HG03196 (cell line): ENCODE data around the gene ISY1.
A peak's percentile ranks its signal among the peaks of the same experiment; 100 is the strongest.
"Not testable (repeated sequence)": the region's sequence is repeated elsewhere in the genome, so short reads cannot be mapped to it uniquely, and the experiment has no call there.

ENCODE experiments used
- ATAC-seq: cut with Tn5 transposase; IDR thresholded peaks from one replicate; pipeline ENCODE4 v1.9.1; 2021; ENCODE audit not compliant: unreplicated experiment

ISY1 gene

DNA sequence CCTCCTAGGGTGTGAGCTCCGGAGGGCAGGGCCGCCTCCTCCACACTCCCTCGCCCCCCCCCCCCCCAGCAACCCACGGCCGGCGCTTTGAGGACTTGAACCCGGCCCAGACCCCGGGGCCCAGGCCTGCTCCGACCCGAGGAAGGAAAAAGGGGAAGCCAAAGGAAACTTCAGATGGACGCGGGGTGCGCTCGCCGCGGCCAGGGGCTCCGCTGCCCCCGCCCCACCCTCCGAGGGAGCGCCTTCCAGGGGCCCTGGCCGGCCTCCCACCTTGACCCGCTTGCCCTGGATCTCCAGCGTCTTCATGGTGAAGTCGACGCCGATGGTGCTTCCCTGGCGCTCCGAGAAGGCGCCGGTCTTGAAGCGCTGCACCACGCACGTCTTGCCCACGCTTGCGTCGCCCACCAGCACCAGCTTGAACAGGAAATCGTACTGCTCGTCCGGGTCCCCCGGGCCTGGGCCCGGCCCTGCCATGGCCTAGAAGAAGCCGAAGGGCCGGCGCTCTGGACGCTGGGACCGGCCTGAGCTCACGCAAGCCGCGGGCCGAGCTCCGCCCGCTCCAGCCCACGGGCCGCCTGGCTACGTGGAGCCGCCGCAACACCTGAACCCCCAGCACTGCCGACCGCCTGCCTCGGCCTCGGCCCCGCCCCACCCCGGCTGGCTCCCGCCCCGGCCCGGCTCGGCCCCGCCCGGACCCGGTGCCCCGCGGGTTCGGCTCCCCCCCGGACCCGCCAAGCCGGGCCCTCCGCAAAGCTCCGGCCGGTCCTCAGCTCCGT, 39.7 kb downstream of the ISY1 start:
- ATAC-seq, result peak; percentile 11

DNA sequence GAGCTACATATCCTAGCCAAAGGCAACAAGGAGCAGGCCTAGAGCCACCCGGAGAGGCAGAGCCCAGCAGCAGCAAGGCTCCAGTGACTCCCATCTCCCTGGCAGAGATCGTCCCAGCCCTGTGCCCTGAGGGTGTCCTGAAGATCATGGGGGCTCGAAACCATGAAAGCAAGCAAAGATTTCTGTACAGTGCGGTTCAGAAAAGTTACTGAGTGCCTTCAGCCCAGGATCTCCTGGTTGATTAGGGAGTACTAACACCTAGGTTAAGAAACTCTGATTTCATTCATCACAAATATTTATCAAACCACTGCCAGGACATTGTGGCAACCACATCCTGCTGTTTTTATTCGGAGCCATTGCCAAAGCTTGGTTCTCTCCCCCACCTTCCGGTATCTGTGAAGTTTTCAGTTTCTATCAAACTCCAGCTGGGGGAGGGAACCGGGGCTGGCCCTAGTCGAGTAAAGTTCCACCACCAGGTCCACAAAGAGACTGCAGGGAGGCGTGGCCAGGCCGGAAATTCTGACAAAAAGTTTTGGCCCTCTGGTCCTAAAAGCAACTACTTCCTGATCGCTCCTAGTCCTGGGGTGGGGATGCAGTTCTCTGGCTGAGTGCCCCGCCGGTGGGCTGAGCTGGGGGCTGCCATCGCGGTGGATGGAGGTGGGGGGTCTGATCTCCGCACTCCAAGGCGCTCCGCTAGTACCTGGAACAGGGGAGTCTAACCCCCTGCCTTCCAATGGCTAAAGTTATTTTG, 40.4 kb downstream of the ISY1 start:
- peak; percentile 73 for ATAC-seq

DNA sequence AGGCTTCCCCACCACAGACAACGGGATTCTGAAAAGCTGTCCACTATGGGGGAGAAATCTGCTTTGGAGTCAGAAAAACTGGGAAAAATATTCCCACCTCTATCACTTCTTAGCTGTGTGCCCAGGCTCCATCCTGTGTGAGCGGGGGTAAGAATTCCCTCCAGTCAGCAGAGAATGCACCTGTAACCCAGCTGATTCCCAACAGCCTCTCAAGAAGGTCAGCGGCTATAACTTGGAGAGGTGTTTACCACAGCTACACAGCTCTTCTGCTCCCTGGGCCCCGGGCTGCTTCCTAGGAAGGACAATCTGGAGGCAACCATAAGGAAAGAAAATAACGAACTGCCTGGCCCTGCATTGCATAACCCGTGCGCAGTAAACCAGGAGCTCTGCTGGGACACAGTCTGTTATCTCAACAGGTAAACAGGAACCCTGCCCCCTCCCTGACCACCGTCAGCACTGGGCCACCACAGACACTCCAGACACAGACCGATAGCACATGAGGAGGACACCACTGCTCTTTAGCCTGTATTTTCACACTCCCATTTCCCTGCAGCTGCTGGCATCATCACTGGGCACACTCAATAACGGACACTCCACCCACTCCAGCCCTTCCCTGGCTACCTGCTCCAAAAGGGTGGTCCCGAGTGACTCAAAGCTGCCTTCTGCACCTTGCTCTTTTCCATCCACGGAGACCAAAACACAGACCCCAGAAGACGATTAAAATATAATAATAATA, 41.3 kb downstream of the ISY1 start:
- no peak for ATAC-seq

DNA sequence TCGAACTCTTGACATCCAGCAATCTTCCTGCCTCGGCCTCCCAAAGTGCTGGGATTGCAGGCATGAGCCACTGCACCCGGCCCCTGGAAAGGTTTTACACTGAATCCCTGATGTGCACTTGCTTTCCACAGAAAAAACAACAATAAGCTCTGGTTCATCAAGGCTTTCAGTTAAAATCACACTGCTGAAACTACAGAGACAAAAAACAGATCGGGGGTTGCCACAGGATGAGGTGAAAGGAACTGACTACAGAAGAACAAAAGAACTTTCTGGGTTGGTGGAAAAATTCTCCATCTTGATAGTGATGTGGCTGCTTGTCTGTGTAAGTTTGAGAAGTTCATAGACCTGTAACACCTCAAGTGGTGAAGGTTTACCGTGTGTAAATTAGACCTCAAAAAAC, 42.1 kb downstream of the ISY1 start:
- ATAC-seq, result no peak

DNA sequence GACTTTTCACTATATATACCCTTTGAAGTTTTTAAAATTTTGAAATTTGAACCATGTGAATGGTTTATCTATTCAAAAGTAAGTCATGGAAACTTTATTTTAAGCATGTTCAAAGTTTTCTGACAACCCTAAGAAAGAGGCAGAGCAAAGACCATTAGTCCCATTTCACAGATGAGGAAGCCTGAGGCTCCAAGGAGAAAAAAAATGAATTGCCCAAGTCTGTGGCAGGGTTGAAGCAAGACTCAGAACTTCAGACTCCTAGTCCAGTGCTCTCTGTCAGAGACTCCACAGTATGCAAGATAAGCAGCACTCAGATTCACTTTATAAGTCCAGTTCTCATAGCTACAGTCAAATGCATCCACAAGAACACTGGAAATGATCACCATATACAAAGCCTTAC, 43.7 kb downstream of the ISY1 start:
- no peak for ATAC-seq

DNA sequence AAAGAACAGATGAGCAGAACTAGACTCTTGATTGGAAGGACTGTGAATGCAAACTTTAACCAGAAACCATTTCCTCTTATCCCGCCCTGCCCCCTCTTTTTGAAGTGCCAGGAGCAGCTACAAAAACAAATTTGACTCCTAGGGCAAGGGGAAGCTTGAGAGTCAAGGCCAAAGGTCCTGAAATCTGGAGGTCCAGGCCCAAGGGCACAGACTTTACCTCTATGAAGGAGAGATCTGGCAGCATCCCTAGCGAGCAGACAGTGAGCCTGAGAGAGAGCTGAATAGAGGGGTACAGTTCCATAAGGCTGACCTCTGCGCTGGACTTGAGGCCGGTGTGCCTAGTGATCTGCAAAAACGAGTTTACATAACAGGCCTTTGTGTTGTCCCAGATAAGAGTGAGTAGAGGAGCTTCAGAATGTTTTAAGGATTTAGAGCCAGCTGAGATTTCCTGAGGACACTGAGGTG, 44.3 kb downstream of the ISY1 start:
- ATAC-seq, result no peak

DNA sequence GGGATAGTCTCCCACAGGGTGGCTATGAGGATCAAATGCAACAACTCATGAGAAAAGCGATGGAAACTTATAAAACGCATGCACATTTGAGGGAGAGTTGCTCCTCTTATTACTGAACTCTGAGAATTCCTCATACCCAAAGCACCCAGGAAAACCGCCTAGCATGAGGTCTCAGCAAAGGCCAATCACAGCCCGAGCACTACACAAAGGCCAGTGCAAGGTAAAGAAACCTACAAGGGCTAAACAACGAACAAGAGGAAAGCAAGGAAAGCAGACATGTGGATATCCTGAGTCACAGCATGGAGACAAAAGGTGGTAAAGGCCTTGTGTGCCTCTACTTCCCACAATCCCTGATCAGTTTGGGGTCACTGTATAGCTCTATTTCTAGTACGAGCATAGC, 46.4 kb downstream of the ISY1 start:
- no peak for ATAC-seq

DNA sequence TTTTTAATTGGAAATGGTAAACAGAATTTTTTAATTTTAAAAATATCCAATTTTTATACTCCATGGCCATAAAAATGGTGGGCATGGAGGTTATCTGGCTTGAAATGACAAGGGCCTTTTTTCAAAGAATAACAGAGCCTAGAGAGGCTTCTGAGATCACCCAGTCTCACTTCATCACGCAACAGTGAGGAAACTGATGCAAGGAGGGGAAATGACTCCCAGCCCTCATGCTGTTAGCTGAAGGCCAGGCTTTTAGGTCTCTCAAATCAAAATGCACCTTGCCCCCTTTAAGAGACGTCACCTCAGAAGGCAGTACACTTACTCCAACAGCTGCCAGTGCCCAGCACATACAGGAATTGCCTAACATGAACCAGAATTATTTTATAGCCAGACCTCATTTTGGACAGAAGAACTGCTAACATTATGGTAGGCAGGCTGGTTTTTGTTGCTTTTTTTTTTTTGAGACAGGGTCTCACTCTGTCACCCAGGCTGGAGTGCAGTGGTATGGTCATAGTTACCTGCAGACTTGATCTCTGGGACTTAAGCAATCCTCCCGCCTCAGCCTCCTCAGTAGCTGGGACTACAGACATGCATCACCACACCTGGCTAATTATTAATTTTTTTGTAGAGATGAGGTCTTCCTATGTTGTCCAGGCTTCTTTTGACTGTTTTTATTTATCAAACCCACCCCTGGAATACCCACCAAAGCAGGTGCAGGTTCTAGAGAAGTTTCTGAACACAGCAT, 48.4 kb downstream of the ISY1 start:
- ATAC-seq, result no peak

DNA sequence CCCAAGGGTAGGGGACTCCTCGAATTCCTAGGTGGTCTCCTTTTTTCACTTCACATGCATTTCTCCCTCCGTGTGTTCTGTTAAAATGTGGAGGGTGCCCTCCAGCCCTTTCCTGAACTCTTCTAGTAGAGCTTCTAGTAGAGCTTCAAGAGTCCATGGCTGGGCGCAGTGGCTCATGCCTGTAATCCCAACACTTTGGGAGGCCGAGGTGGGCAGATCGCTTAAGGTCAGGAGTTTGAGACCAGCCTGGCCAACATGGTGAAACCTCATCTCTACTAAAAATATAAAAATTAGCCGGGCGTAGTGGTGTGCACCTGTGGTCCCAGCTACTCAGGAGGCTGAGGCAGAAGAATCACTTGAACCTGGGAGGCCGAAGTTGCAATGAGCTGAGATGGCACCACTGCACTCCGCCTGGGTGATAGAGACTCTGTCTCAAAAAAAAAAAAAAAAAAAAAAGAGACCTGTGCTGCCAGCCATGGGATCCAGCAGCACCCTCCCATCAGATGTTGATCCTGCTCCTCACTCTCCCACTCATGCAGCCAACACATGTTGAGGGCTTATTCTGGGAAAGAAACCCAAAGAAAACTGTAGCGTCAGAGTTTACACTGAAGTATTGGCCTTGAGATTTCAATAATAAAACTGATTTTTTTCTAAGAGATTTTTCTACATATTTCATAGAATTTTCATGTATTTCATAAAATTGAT, 49.6 kb downstream of the ISY1 start:
- ATAC-seq, result not testable (repeated sequence)

DNA sequence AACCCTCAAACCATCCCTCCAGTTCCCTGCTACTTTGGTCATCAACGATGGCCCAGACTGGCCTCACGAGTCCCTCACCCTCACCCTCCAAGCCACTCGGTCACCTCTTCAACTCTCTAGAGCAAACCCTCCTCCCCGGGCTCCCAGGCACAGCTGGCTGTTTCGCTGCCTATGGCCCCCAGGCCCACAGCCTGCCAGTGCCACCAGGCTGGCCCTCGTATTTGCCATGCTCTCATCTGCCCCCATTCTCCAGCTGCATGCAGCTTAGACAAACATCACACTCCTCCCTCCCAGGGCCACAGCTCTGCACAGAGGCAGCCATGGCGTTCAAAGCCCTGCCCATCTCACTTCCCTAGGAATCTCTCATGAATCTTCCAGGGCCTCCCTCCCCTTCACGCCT, 53.1 kb downstream of the ISY1 start:
- ATAC-seq, result no peak

DNA sequence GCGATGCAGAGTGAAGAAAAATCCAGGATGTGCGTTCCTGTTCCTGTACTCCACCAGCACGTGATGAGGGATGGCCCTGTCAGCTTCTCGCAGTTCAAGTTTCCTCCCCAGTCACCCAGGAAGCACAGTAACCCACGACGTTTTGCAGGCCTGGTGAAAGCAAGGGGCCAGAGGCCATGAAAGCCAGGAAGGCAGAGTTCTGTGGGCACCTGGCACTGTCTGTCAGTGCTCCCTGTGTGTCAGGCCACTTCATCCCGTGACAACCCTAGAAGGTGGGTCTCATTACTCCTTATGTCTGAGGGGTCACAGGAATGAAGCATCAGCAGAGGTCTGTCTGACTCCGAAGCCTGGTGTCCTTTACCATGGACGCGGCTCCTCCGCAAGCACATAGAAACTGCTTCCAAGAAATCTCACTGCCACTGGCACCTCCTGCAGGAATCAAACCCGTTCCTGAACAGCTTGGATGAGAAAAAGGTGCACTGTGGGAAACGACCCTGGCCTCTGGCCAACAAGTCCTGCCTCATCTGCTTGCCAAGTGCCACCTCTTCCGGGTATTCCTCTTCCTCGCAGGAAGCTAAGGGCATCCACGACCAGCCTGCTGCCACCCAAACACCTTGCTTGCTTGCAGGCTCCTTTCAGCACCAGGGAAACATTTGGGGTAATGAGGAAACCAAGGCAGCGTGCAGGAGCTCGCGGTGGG, 53.8 kb downstream of the ISY1 start:
- ATAC-seq, result no peak

DNA sequence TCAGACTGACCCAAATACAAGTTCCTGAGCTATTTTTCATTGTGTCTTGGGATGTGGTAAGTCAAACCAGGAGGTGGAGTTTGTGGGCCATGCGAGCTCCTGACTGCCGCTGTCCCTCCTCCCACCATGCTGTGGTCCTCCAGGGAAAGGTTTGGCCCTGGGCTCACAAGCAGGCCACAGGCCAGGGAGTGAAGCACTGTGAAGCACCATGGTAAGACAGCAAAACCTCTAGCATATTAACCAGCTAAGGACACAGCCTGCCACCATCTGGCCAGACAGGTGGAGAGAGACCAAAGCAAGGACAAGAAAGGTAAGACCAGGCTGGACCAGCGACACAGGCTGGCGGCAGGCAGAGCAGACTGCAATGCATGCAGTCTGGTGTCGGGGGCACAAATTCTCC, 54.5 kb downstream of the ISY1 start:
- ATAC-seq, result no peak

DNA sequence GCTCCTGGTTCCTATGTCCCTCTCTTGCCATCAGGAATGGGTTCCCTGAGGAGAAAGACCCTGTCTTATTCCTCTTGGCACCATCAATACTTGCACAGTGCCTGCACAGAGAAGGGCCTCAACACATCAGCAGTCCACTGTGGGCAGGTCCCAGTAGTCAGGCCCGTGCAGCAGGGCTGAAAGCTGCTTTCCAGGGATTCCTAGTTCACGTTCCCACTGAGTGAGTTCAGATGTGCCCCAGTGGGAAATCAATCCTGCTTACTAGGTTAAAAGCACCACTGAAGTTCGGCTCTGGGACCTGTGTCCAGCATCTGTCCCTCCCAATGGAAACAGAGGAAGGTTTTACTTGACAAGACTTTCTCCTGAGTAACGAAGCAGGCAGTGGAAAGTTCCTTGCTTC, 55.0 kb downstream of the ISY1 start:
- no peak for ATAC-seq

DNA sequence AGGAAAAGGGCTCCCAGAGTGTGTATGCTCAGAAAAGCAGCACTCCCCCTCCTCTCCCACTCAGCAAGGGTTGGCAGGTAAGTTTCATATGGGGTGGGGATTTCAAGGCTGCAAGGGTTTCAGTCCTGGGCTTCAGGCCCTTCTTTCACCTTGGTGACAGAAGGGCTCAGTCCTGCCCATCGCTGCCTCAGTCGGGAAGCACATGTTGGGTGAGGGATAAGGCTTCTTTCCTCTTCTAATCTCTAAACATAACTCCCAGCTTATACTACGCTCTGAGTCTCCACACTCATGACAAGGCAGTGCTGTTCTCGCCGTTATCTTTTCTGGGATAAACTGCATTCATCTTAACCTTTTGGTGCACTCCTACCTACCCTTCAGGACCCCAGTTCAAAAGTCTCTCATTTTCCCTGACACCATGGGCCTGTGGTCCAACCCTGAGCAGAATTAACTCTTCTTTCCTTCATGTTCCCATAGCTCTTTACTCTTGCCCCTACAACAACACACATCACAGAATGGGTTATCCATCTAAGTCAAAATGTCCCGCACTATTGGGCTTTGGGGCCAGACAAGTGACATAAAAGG, 56.3 kb downstream of the ISY1 start:
- ATAC-seq, result no peak

DNA sequence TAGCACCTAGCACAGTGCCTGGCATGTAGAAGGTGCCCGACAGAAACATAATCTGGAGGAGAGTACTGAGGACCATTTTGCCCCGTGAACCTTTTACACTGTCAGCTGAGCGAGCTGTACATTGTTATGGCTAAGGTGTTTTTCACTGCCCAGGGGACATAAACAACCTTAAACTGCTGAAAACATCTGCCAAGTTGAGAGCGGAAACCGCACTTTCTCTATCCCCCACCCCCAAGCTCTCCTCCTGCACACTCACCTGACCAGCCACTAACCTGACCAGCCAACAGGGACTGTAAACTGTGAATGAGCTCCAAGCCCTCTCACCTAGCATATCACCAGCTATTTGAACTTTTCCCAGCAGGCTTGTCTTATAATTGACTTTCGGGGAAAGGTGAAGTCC, 56.8 kb downstream of the ISY1 start:
- no peak for ATAC-seq

DNA sequence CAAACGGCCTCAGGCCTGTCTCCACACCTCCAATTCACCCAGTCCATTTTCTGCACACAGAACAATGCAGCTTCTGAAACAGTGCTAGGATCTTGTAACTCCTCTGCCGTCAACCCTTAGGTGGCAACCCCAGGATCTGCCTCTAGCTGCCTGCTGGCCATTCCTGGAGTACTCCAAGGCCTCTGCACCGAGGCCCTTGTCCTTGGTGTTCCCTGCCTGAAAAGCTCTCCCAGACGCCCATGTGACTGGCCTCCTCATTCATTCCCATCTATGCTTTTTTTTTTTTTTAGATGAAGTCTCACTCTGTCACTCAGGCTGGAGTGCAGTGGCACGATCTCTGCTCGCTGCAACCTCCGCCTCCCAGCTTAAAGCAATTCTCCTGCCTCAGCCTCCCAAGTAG, 57.6 kb downstream of the ISY1 start:
- no peak for ATAC-seq

DNA sequence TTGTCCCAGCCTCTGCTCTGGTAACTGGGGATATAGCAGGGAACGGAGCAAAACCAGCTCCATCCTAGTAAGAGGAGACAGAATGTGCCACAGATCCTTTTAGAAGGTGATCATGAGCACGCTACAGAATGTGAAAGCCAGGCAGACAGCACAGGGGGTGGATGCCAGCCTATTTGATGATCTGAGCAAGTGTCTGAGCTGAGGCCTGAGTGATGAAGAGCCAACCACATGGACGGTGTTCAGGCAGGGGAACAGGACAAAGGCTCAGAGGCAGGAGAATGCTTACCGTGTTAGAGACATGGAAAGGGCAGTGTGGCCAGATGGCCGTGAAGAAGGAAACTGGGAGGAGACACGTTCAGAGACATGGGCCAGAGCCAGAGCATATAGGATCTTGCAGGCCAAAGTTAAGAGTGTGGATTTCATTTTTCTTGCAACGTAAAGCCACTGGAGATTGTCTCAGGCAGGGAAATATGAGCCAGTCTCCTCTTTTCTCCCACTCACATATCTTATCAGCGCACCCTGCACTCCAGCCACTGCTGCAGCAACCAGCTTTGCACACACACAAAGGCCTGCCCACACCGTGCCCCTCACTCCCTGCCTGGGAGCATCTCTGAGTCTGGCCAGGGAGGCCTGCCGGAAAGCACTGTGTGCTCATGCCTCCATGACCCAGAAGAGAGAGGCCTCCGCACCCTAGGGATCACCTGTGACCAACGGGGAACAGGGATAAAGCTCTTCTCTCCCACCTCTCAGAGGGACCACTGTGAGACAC, 59.3 kb downstream of the ISY1 start:
- ATAC-seq, result no peak

DNA sequence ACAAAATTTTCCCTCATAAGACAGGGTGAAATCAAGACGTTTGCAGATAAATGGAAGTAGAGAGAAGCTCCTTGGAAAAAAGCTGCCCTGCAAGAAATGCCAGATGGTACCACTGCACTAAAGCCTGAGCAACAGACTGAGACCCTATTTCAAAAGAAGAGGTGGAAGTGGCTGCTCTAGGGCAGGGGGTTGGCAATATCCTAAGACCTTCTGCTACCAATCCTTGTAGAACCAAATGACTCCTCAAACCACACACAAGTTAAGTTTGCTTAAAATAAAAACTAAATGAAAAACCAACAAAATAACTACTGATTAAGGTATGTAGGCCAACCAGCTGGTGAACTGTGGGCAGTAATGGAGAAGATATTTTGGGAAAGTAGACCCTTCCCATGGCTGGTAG, 60.6 kb downstream of the ISY1 start:
- no peak for ATAC-seq

DNA sequence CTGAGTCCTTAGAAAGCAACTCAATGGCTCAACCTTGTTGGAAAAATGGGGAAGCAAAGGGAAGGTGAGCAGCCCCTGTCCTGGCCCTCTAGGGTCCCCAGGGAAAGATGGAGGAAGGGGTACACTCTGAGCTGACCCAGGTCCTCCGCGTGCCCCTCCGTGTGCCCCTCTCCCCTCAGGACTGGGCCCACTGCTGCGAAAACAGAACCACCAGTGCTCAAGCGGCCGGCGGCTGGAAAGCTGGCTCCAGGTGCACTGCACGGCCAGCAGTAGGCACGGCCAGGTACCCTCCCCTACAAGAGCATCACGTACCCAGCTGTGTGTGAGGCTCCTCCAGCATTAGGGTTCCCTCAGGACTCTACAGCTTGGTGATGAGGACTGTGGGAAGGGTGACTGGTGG, 65.6 kb downstream of the ISY1 start:
- ATAC-seq, result no peak
